Caki2 (cell line): ENCODE measurements around the gene ABCA1. TPM values are rescaled to one million over a fixed set of nuclear protein-coding genes. Genes with fewer than 3 reads are reported as not detected.

ENCODE experiments used
- DNase-seq: peaks from one replicate; pipeline ENCODE4 v3.0.0-alpha.2; 2015; ENCODE audit warnings: low read depth
- in situ Hi-C: cut with HindIII; loops from 2 replicates; pipeline ENCODE4 v1.10.0; 2016; ENCODE audit warnings: low sequenced_read_pairs, low pct_unique_long_range_greater_than_20kb, mixed read lengths
- total RNA-seq: library from RNA; depleted of rRNA; stranded (reverse); fragments of >200 nt; shearing (Covaris generic); gene quantifications from 2 replicates; pipeline ENCODE4 v1.2.3, GENCODE V29; 2014; ENCODE audit warnings: low replicate concordance

Gene ABCA1
- total RNA-seq, 1 experiment from 2014 or later: 25.4 TPM

GRCh38 chr9:104883169-104883568, 44.8 kb downstream of the ABCA1 start:
- in situ Hi-C loops: no loop called here
- no peak for DNase-seq

GRCh38 chr9:104882566-104882965, 45.4 kb downstream of the ABCA1 start:
- in situ Hi-C loops: no loop called here
- DNase-seq: no peak

- in situ Hi-C loops: no loop called here
- no peak for DNase-seq
Observed at GRCh38 chr9:104882086-104882485, 45.9 kb downstream of the ABCA1 start.

- in situ Hi-C loops: no loop called here
- DNase-seq: no peak
Observed at GRCh38 chr9:104879555-104880309, 48.2 kb downstream of the ABCA1 start.

GRCh38 chr9:104876587-104876986, 51.4 kb downstream of the ABCA1 start:
- DNase-seq: no peak
- in situ Hi-C loops: no loop called here

- no peak for DNase-seq
- in situ Hi-C loops: no loop called here
Observed at GRCh38 chr9:104875897-104876296, 52.1 kb downstream of the ABCA1 start.

GRCh38 chr9:104875320-104875719, 52.6 kb downstream of the ABCA1 start:
- in situ Hi-C loops: no loop called here
- DNase-seq: no peak

- in situ Hi-C loops: no loop called here
- no peak for DNase-seq
Observed at GRCh38 chr9:104873489-104873850, 54.5 kb downstream of the ABCA1 start.

GRCh38 chr9:104872656-104873488, 55.1 kb downstream of the ABCA1 start:
- peak; percentile 16 for DNase-seq
- in situ Hi-C loops: no loop called here

GRCh38 chr9:104871961-104872527, 55.9 kb downstream of the ABCA1 start:
- in situ Hi-C loops: no loop called here
- no peak for DNase-seq

- in situ Hi-C loops: no loop called here
- no peak for DNase-seq
Observed at GRCh38 chr9:104869811-104870210, 58.1 kb downstream of the ABCA1 start.

GRCh38 chr9:104868687-104869404, 59.1 kb downstream of the ABCA1 start:
- in situ Hi-C loops: no loop called here
- peak; percentile 52 for DNase-seq

- in situ Hi-C loops: no loop called here
- no peak for DNase-seq
Observed at GRCh38 chr9:104868303-104868686, 59.7 kb downstream of the ABCA1 start.

- no peak for DNase-seq
- in situ Hi-C loops: no loop called here
Observed at GRCh38 chr9:104866191-104866590, 61.8 kb downstream of the ABCA1 start.

- in situ Hi-C loops: no loop called here
- DNase-seq: no peak
Observed at GRCh38 chr9:104864675-104865104, 63.3 kb downstream of the ABCA1 start.

GRCh38 chr9:104863180-104863883, 64.6 kb downstream of the ABCA1 start:
- in situ Hi-C loops: no loop called here
- peak; percentile 80 for DNase-seq

- no peak for DNase-seq
- in situ Hi-C loops: no loop called here
Observed at GRCh38 chr9:104861397-104861796, 66.6 kb downstream of the ABCA1 start.

GRCh38 chr9:104860263-104860662, 67.7 kb downstream of the ABCA1 start:
- no peak for DNase-seq
- in situ Hi-C loops: no loop called here
